GM13976 (cell line): Measurements from ENCODE around the gene ESPNL.

Experiments used
- DNase-seq: peaks from one replicate; pipeline ENCODE4 v3.0.0; 2012; ENCODE audit warnings: low spot score
- in situ Hi-C: fragments of 300-500 bp; cut with MboI; formaldehyde crosslinking; loops from one replicate; pipeline ENCODE4 v1.12.0; 2022; ENCODE audit warnings: low sequenced_read_pairs, mixed read lengths, inconsistent platforms; ENCODE audit not compliant: unreplicated experiment
- TF ChIP-seq, protein P1 (sequence below): IDR thresholded peaks from 2 replicates; pipeline ENCODE4 v1.5.1; 2012; ENCODE audit warnings: borderline replicate concordance, mild to moderate bottlenecking; ENCODE audit not compliant: insufficient read depth; ENCODE audit errors: extremely low read depth, missing control alignments, control extremely low read depth

Gene ESPNL

DNA sequence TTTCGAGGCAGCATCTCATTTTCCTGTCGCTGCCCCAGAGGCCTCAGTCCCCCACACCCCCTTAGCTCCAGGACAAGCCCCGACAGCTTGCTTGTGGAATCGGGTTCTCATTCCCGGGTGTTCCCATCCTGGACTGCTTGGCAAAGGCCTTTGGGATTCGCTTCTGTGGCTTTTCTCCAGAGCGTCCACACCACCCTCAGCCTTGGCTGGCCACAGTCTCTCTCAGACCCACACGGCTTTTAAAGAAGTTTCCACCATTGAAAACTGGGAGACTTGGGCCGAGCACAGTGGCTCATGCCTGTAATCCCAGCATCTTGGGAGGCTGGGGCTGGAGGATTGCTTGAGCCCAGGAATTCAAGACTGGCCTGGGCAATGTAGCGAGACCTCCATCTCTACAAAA is 2.7 kb downstream of the ESPNL start:
- in situ Hi-C loops, result no loop called here
- DNase-seq, result no peak
- TF ChIP-seq, protein P1, sequence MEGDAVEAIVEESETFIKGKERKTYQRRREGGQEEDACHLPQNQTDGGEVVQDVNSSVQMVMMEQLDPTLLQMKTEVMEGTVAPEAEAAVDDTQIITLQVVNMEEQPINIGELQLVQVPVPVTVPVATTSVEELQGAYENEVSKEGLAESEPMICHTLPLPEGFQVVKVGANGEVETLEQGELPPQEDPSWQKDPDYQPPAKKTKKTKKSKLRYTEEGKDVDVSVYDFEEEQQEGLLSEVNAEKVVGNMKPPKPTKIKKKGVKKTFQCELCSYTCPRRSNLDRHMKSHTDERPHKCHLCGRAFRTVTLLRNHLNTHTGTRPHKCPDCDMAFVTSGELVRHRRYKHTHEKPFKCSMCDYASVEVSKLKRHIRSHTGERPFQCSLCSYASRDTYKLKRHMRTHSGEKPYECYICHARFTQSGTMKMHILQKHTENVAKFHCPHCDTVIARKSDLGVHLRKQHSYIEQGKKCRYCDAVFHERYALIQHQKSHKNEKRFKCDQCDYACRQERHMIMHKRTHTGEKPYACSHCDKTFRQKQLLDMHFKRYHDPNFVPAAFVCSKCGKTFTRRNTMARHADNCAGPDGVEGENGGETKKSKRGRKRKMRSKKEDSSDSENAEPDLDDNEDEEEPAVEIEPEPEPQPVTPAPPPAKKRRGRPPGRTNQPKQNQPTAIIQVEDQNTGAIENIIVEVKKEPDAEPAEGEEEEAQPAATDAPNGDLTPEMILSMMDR, result no peak

DNA sequence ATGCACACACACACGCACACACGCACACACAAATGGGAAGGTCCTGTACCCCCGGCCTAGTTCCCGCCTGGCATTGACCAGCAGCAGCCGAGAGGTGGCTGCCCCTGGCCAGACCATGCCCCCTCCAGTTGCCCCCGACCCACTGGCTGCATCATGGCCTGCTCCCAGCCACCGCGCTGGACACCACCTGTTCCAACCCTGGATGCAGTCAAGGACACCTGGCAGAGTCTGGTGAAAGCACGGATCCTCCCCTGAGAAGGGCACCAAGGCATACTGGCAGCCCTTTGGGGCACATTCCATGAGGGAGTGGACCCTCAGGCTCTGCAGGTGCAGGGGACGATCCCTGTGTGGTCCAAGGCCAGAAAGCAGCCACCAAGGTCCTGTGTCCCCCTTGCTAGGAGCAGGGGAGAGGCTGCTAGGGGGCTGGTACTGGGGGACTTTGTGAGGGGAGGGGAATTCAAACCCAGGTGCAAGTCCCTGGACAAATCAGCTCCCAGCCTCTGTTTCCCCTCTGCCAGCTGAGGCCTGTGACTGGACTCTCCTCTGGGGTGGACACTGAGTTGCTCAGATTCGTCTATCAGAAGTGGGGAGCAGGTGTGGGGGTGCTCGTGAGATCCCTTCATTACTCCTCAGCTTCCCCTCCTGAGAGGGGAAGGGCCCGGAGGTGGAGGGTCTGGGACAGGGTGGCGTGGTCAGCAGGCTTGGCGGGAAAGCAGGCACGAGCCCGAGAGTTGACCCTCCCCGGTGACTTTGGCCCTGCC is 3.5 kb downstream of the ESPNL start:
- TF ChIP-seq, protein P1, result no peak
- in situ Hi-C loops, result no loop called here
- no peak for DNase-seq

DNA sequence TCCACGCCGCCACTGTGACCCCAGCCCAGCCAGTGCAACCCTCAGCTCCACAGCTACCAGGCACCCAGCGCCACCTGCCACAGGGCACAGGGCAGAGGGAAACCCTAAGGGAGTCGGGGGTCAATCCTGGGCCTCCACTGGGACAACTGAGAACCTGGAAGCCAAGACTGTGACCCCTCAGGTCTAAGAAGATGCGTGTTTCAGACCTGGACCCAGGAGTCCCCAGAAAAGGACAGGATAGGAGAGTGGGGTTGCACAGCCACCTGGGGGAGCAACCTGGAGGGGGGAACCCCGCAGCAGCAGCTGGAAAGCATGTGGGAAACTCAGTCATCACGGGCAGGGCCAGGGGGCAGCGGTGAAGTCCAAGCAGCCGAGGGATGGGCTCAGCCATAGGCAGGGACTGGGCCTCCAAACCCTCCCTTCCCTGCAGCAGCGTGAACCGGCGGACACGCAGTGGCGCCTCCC is 4.1 kb downstream of the ESPNL start:
- in situ Hi-C loops, result no loop called here
- TF ChIP-seq, protein P1, result no peak
- no peak for DNase-seq

DNA sequence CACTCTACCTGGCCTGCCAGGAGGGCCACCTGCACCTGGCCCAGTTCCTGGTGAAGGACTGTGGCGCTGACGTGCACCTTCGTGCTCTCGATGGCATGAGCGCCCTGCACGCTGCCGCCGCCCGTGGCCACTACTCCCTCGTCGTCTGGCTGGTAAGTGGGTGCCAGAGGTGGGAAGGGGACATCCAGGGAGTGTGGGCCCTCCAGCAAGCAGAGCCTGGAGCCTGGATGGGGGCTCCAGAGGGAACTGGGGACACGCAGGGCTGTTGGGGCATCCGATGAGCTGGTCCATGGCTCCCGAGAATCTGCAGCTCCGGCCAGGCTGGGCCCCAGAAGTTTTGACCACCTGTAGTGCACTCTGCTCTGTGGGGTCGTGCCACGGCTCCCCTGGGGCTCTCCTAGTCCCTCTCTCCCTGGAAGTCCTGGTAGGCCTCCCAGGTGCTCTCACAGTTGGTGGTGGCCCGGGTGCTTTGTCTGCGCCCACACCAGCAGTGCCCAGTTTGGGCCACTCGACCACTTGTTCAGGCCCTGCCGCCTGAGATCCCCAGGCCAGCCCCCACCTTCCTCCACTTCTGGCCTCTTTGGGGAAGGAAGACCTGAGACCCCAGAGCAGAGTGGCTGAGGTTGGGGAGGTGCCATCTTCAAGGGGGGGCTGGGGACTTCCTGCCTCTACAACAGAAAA is 4.7 kb downstream of the ESPNL start:
- DNase-seq, result no peak
- TF ChIP-seq, protein P1, result no peak
- in situ Hi-C loops, result no loop called here

DNA sequence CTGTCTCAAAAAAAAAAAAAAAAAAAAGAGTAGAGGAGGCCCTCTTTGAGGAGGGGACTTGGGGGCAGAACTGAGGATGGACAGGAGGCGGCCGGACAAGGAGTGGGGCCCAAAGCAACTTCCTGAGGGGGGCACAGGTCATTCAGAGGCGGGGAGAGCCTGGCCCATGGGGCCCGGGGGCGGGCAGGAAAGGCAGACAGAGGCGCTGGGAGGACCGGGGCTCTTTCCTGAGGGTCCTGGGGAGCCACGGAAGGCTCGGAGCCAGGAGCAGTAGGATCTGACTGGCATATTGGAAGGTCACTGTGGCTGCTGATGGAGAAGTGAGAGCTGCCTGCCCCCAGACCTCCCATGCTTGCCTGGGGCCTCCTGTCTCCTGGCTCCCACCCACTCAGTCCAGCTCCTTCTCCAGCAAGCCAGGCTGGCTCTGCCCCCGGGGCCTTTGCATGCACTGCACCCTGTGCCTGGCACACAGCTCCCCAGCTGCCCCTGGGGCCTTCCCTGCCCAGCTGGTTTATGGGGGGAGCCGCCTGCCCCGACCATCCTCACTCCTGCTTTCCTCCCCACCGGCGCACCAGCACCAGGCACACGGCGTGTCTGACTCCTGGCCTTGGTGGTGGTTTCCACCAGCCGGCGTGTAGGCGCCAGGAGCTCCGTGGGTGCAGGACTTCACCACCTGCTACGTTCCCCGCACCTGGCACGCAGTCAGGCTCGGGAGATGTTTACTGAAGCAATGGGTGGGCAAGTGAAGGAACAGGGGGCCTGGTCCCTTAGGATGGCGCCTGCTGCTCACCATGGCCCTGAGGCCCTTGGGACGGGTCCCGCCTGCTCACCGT is 5.6 kb downstream of the ESPNL start:
- TF ChIP-seq, protein P1, result no peak
- in situ Hi-C loops, result no loop called here
- no peak for DNase-seq

DNA sequence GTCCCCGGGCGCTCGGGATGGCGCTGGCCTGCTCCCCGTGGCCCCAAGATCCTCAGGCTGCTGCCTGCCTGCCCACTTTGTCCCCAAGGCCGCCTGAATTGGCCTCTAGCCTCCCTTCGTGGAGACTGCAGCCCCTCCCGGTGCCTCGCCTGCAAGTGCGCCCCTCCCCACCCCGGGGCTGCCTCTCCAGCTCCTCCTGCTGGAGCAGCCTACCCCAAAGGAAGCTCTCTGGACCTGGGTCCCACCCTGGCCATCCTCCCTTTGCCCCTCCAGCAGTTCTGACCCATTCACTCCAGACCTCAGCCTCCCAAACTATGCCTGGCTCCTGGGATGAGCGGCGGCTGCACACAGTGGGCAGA is 6.2 kb downstream of the ESPNL start:
- in situ Hi-C loops, result no loop called here
- TF ChIP-seq, protein P1, result no peak
- no peak for DNase-seq
